H9 (cell line): ENCODE results near the gene INSL3. TPM values are rescaled to one million over a fixed set of nuclear protein-coding genes. Genes with fewer than 3 reads are reported as not detected.

Experiments used
- DNase-seq: peaks from one replicate; pipeline ENCODE4 v3.0.0-alpha.2; 2017
- H2AFZ ChIP-seq: one replicate; pipeline ENCODE4 v1.6.1; 2013; ENCODE audit warnings: mild to moderate bottlenecking, low read length, control low read depth, moderate library complexity
- H2AK5ac ChIP-seq: 2 replicates; pipeline ENCODE4 v1.6.1; 2013; ENCODE audit warnings: low read length, control low read depth, mixed read lengths; ENCODE audit not compliant: insufficient read length
- H2BK120ac ChIP-seq: one replicate; pipeline ENCODE4 v1.6.1; 2013; ENCODE audit warnings: low read depth, mild to moderate bottlenecking, low read length, control low read depth, inconsistent platforms; ENCODE audit not compliant: poor library complexity, severe bottlenecking
- H2BK12ac ChIP-seq: 2 replicates; pipeline ENCODE4 v1.6.1; 2013; ENCODE audit warnings: low read length, control low read depth, mixed read lengths, low read depth; ENCODE audit not compliant: insufficient read length
- H2BK15ac ChIP-seq: 2 replicates; pipeline ENCODE4 v1.6.1; 2013; ENCODE audit warnings: low read depth, low read length, control low read depth
- H2BK20ac ChIP-seq: one replicate; pipeline ENCODE4 v1.6.1; 2013; ENCODE audit warnings: low read depth, mild to moderate bottlenecking, low read length, control low read depth, inconsistent platforms; ENCODE audit not compliant: poor library complexity, severe bottlenecking
- H2BK5ac ChIP-seq: 2 replicates; pipeline ENCODE4 v1.6.1; 2013; ENCODE audit warnings: low read length, control low read depth, mixed read lengths; ENCODE audit not compliant: insufficient read length
- H3K14ac ChIP-seq: 2 replicates; pipeline ENCODE4 v1.6.1; 2013; ENCODE audit warnings: low read length, control low read depth; ENCODE audit not compliant: insufficient read depth
- H3K18ac ChIP-seq: 2 replicates; pipeline ENCODE4 v1.6.1; 2013; ENCODE audit warnings: low read depth, mild to moderate bottlenecking, mixed read lengths, low read length, control low read depth; ENCODE audit not compliant: insufficient read length
- H3K23ac ChIP-seq: 2 replicates; pipeline ENCODE4 v1.6.1; 2013; ENCODE audit warnings: low read length, control low read depth, mixed read lengths, low read depth; ENCODE audit not compliant: insufficient read length
- H3K23me2 ChIP-seq: 2 replicates; pipeline ENCODE4 v1.6.1; 2013; ENCODE audit warnings: low read depth, mild to moderate bottlenecking, mixed read lengths, low read length, control low read depth; ENCODE audit not compliant: insufficient read length, poor library complexity, severe bottlenecking
- H3K27ac ChIP-seq: 2 replicates; pipeline ENCODE4 v1.5.1; 2013; ENCODE audit warnings: low read length, control low read depth, mixed read lengths, low read depth; ENCODE audit not compliant: insufficient read length
- H3K27me3 ChIP-seq: 2 replicates; pipeline ENCODE4 v1.6.1; 2013; ENCODE audit warnings: low read length, control low read depth, inconsistent platforms; ENCODE audit not compliant: insufficient read depth
- H3K4ac ChIP-seq: 2 replicates; pipeline ENCODE4 v1.6.1; 2013; ENCODE audit warnings: low read depth, mild to moderate bottlenecking, control low read depth, inconsistent platforms, low read length, moderate library complexity
- H3K4me1 ChIP-seq: 2 replicates; pipeline ENCODE4 v1.6.1; 2013; ENCODE audit warnings: low read length, control low read depth, inconsistent platforms; ENCODE audit not compliant: insufficient read depth
- H3K4me2 ChIP-seq: 2 replicates; pipeline ENCODE4 v1.6.1; 2013; ENCODE audit warnings: low read length, control low read depth, mixed read lengths; ENCODE audit not compliant: insufficient read length, insufficient read depth
- H3K56ac ChIP-seq: 2 replicates; pipeline ENCODE4 v1.6.1; 2013; ENCODE audit warnings: low read depth, mild to moderate bottlenecking, mixed read lengths, low read length, control low read depth; ENCODE audit not compliant: insufficient read length
- H3K79me1 ChIP-seq: 2 replicates; pipeline ENCODE4 v1.6.1; 2013; ENCODE audit warnings: low read depth, mild to moderate bottlenecking, moderate library complexity, low read length, control low read depth, inconsistent platforms; ENCODE audit not compliant: insufficient read depth, poor library complexity, severe bottlenecking
- H3K79me2 ChIP-seq: 2 replicates; pipeline ENCODE4 v1.6.1; 2013; ENCODE audit warnings: low read length, control low read depth, inconsistent platforms; ENCODE audit not compliant: insufficient read depth
- H3K9ac ChIP-seq: 2 replicates; pipeline ENCODE4 v1.6.1; 2013; ENCODE audit warnings: low read length, control low read depth, mixed read lengths; ENCODE audit not compliant: insufficient read length; ENCODE audit errors: extremely low read depth
- H3K9me3 ChIP-seq: one replicate; pipeline ENCODE4 v1.6.1; 2013; ENCODE audit warnings: low read depth, low read length, inconsistent platforms; ENCODE audit not compliant: control insufficient read depth
- H3T11ph ChIP-seq: one replicate; pipeline ENCODE4 v1.6.1; 2013; ENCODE audit warnings: mild to moderate bottlenecking, low read length, control low read depth, inconsistent platforms
- H4K20me1 ChIP-seq: one replicate; pipeline ENCODE4 v1.6.1; 2013; ENCODE audit not compliant: control insufficient read depth, insufficient read length, insufficient read depth
- H4K5ac ChIP-seq: 2 replicates; pipeline ENCODE4 v1.6.1; 2013; ENCODE audit warnings: low read depth, mild to moderate bottlenecking, mixed read lengths, low read length, control low read depth; ENCODE audit not compliant: insufficient read length
- H4K8ac ChIP-seq: replicated peaks from 2 replicates; pipeline ENCODE4 v1.6.1; 2013; ENCODE audit warnings: low read length, control low read depth, mixed read lengths, low read depth; ENCODE audit not compliant: insufficient read length
- H4K91ac ChIP-seq: 2 replicates; pipeline ENCODE4 v1.6.1; 2013; ENCODE audit warnings: low read depth, mild to moderate bottlenecking, moderate library complexity, mixed read lengths, low read length, control low read depth; ENCODE audit not compliant: insufficient read length
- H3K27ac Mint-ChIP-seq, 3 experiments: 2 replicates in 2 of 3; 3 replicates in 1 of 3; pipeline ENCODE4 v1.8.0; 2020 to 2021; ENCODE audit warnings: mixed read lengths in 3 of 3, mild to moderate bottlenecking in 1 of 3, moderate library complexity in 1 of 3
- H3K27me3 Mint-ChIP-seq: 2 replicates; pipeline ENCODE4 v1.8.0; 2021; ENCODE audit warnings: low read depth, mild to moderate bottlenecking, moderate library complexity, mixed read lengths
- H3K36me3 Mint-ChIP-seq, 3 experiments: 2 replicates in 2 of 3; 3 replicates in 1 of 3; pipeline ENCODE4 v1.8.0; 2020 to 2021; ENCODE audit warnings: low read depth in 3 of 3, mixed read lengths in 3 of 3; ENCODE audit not compliant: insufficient read depth in 1 of 3
- H3K4me1 Mint-ChIP-seq, 2 experiments: 2 replicates each; pipeline ENCODE4 v1.8.0; 2020; ENCODE audit warnings: mixed read lengths in 2 of 2
- H3K4me3 Mint-ChIP-seq, 2 experiments: 2 replicates in 1 of 2; 3 replicates in 1 of 2; pipeline ENCODE4 v1.8.0; 2020 to 2021; ENCODE audit warnings: mild to moderate bottlenecking in 2 of 2, mixed read lengths in 2 of 2, moderate library complexity in 1 of 2
- H3K9me3 Mint-ChIP-seq, 2 experiments: 2 replicates in 1 of 2; 3 replicates in 1 of 2; pipeline ENCODE4 v1.8.0; 2020; ENCODE audit warnings: mild to moderate bottlenecking in 2 of 2, mixed read lengths in 2 of 2, moderate library complexity in 1 of 2
- WGBS: extraction: QIAGEN DNeasy Blood & Tissue Kit; methylation state at CpG from one replicate; pipeline ENCODE4 v1.1.7; 2013; ENCODE audit warnings: missing lambda C conversion rate, low lambda C conversion rate, mixed read lengths; ENCODE audit not compliant: insufficient read length; ENCODE audit errors: extremely low coverage; 5-methylcytosine and 5-hydroxymethylcytosine counted together
- total RNA-seq: library from RNA; stranded (reverse); gene quantifications from 2 replicates; pipeline ENCODE4 v1.2.1, GENCODE V29; 2021
- TF ChIP-seq, protein P1 (sequence below): fragments of 200-600 bp; sonication (generic); conservative IDR thresholded peaks from 3 replicates; pipeline ENCODE4 v1.8.0; 2021; ENCODE audit warnings: antibody characterized with exemption, mild to moderate bottlenecking

Gene INSL3
- total RNA-seq, 1 experiment from 2014 or later, result 0.63 TPM

DNA sequence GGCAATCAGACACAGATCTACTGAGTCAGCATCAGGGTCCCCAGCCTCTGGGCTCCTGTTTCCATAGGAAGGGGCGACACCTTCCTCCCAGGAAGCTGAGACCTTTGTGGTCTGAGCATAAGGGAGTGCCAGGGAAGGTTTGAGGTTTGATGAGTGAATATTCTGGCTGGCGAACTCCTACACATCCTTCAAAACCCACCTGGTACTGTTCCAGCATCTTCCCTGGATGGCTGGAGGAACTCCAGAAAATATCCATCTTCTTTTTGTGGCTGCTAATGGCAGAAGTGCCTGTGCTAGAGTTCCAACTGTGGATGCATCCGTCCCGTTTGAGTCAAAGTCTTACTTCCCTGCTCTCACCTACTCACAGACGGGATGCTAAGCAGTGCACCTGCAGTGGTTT is 9.2 kb downstream of the INSL3 start:
- no peak overlapping the region for H3K18ac ChIP-seq
- no peaks in the 10 kb centered on the region for H3K23me2 ChIP-seq
- no peaks in the 10 kb centered on the region for H3K9me3 ChIP-seq
- H4K91ac ChIP-seq, result no peak overlapping the region
- no peak overlapping the region for H4K5ac ChIP-seq
- no peak overlapping the region for H3K27ac ChIP-seq
- H2BK20ac ChIP-seq, result no peak overlapping the region
- H2BK5ac ChIP-seq, result no peak overlapping the region
- no peaks in the 10 kb centered on the region for H3K4me1 ChIP-seq
- H3K23ac ChIP-seq, result no peak overlapping the region
- no peak overlapping the region for H2AK5ac ChIP-seq
- H2BK15ac ChIP-seq, result no peak overlapping the region
- H3K56ac ChIP-seq, result no peak overlapping the region
- no peak overlapping the region for H3T11ph ChIP-seq
- DNase-seq, result no peak
- no peaks in the 10 kb centered on the region for H3K36me3 Mint-ChIP-seq
- H3K79me1 ChIP-seq, result no peaks in the 10 kb centered on the region
- no peak overlapping the region for H3K4me2 ChIP-seq
- no peak overlapping the region for H3K4me3 Mint-ChIP-seq
- no peaks in the 10 kb centered on the region for H4K20me1 ChIP-seq
- TF ChIP-seq, protein P1, sequence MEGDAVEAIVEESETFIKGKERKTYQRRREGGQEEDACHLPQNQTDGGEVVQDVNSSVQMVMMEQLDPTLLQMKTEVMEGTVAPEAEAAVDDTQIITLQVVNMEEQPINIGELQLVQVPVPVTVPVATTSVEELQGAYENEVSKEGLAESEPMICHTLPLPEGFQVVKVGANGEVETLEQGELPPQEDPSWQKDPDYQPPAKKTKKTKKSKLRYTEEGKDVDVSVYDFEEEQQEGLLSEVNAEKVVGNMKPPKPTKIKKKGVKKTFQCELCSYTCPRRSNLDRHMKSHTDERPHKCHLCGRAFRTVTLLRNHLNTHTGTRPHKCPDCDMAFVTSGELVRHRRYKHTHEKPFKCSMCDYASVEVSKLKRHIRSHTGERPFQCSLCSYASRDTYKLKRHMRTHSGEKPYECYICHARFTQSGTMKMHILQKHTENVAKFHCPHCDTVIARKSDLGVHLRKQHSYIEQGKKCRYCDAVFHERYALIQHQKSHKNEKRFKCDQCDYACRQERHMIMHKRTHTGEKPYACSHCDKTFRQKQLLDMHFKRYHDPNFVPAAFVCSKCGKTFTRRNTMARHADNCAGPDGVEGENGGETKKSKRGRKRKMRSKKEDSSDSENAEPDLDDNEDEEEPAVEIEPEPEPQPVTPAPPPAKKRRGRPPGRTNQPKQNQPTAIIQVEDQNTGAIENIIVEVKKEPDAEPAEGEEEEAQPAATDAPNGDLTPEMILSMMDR, result no peak
- no peak overlapping the region for H2BK120ac ChIP-seq
- no peak overlapping the region for H3K4ac ChIP-seq
- H3K4me1 Mint-ChIP-seq, result no peaks in the 10 kb centered on the region
- H3K9ac ChIP-seq, result no peak overlapping the region
- H3K27me3 Mint-ChIP-seq, result peaks cover 2% of the 10 kb centered on the region
- no peak overlapping the region for H2AFZ ChIP-seq
- H3K9me3 Mint-ChIP-seq, result no peaks in the 10 kb centered on the region
- H3K79me2 ChIP-seq, result no peaks in the 10 kb centered on the region
- H4K8ac ChIP-seq, result no peak overlapping the region
- H3K27ac Mint-ChIP-seq, result no peak overlapping the region; a peak in 2 of 7 replicates
- no CpG with 5 or more reads among the region's 5 CpGs for WGBS
- H2BK12ac ChIP-seq, result no peak overlapping the region
- H3K14ac ChIP-seq, result no peak overlapping the region
- H3K27me3 ChIP-seq, result no peaks in the 10 kb centered on the region
